A673 (cell line): ENCODE measurements around the gene TCF20. TPM values are rescaled to one million over a fixed set of nuclear protein-coding genes. Genes with fewer than 3 reads are reported as not detected.

Experiments
- BruUV-seq: library from RNA; stranded (reverse); fragments of 400-500 nt; replicated peaks from 2 replicates; lab custom pipeline; 2021; lab: Mats Ljungman, UMichigan
- CTCF ChIA-PET: fragments of 300-600 bp; sonication (Branson Sonifier 250); formaldehyde crosslinking; loops from one replicate; lab custom pipeline; 2022; ENCODE audit warnings: antibody characterized with exemption; lab: Charles Lee
- POLR2A ChIA-PET: fragments of 300-600 bp; sonication (Branson Sonifier 250); formaldehyde crosslinking; loops from one replicate; lab custom pipeline; 2022; ENCODE audit warnings: antibody characterized with exemption; ENCODE audit not compliant: low non-redundant PET; lab: Charles Lee
- DNase-seq: peaks from one replicate; pipeline ENCODE4 v3.0.0-alpha.2; 2015; ENCODE audit warnings: low spot score
- H3K27ac ChIP-seq: fragments of 200-600 bp; sonication (generic); 2 replicates; pipeline ENCODE4 v1.5.1; 2016; ENCODE audit warnings: mixed run types, low read depth, mild to moderate bottlenecking, mixed read lengths, antibody characterized with exemption, low read length; ENCODE audit not compliant: poor library complexity, severe bottlenecking
- H3K27me3 ChIP-seq: fragments of 200-600 bp; sonication (generic); replicated peaks from 2 replicates; pipeline ENCODE4 v1.6.1; 2017; ENCODE audit warnings: mixed run types, low read depth, mild to moderate bottlenecking, mixed read lengths, antibody characterized with exemption, low read length; ENCODE audit not compliant: insufficient read depth, poor library complexity
- H3K36me3 ChIP-seq: fragments of 200-600 bp; sonication (generic); 2 replicates; pipeline ENCODE4 v1.6.1; 2016; ENCODE audit warnings: mixed run types, mild to moderate bottlenecking, mixed read lengths, antibody characterized with exemption, low read length; ENCODE audit not compliant: insufficient read depth, poor library complexity, severe bottlenecking
- H3K4me1 ChIP-seq: fragments of 200-600 bp; sonication (generic); 2 replicates; pipeline ENCODE4 v1.6.1; 2017; ENCODE audit warnings: mixed run types, mild to moderate bottlenecking, mixed read lengths, antibody characterized with exemption, low read length; ENCODE audit not compliant: insufficient read depth, poor library complexity, severe bottlenecking
- H3K4me3 ChIP-seq: fragments of 200-600 bp; sonication (generic); 2 replicates; pipeline ENCODE4 v1.5.1; 2016; ENCODE audit warnings: low read depth, mixed run types, mild to moderate bottlenecking, mixed read lengths, low read length; ENCODE audit not compliant: poor library complexity, severe bottlenecking
- H3K9me3 ChIP-seq: fragments of 200-600 bp; sonication (generic); 2 replicates; pipeline ENCODE4 v1.6.1; 2016; ENCODE audit warnings: mixed run types, low read depth, mild to moderate bottlenecking, mixed read lengths, antibody characterized with exemption, low read length; ENCODE audit not compliant: poor library complexity, severe bottlenecking
- CTCF ChIP-seq: fragments of 300-800, 200-600 bp; sonication (generic); conservative IDR thresholded peaks from 2 replicates; pipeline ENCODE4 v1.5.1; 2017; ENCODE audit warnings: low read depth, mild to moderate bottlenecking, antibody characterized with exemption, low read length, moderate library complexity, mixed read lengths
- EZH2 ChIP-seq: fragments of 200-600 bp; sonication (generic); IDR thresholded peaks from 2 replicates; pipeline ENCODE4 v1.6.1; 2017; ENCODE audit warnings: borderline replicate concordance, low read depth, mild to moderate bottlenecking, mixed read lengths, antibody characterized with exemption, low read length; ENCODE audit not compliant: poor library complexity, severe bottlenecking
- intact Hi-C: fragments of 100-400 bp; cut with micrococcal nuclease; formaldehyde crosslinking; loops from one replicate; pipeline ENCODE4 v1.10.0; 2022; ENCODE audit not compliant: unreplicated experiment
- total RNA-seq: library from RNA; stranded (reverse); gene quantifications from 2 replicates; pipeline ENCODE4 v1.2.3, GENCODE V29; 2021

TCF20 gene
- total RNA-seq, 1 experiment from 2014 or later, result 69.3 TPM

GRCh38 chr22:42303396-42304323 lies 33.2 kb upstream of the TCF20 start:
- CTCF ChIA-PET, result interaction anchor here (0.6 kb wide), 1 partner anchor 263 kb away, joined by 3 read pairs; no protein-coding TSS in a partner anchor
- no peak for TF ChIP-seq CTCF

GRCh38 chr22:42301742-42302102 lies 31.3 kb upstream of the TCF20 start:
- H3K27me3 ChIP-seq, result no peaks in the 10 kb centered on the region
- no peak overlapping the region for H3K27ac ChIP-seq
- no peaks in the 10 kb centered on the region for H3K36me3 ChIP-seq
- TF ChIP-seq EZH2 (no peak), CTCF (no peak)
- no peak for DNase-seq
- no peaks in the 10 kb centered on the region for H3K9me3 ChIP-seq
- peaks cover 34% of the 10 kb centered on the region for H3K4me1 ChIP-seq
- POLR2A ChIA-PET, result no interaction called here
- intact Hi-C loops, result no loop called here
- H3K4me3 ChIP-seq, result no peak overlapping the region
- BruUV-seq, result no TSS peak
- CTCF ChIA-PET, result no interaction called here

More at GRCh38 chr22:42303396-42304323, 33.2 kb upstream of the TCF20 start:
- no peaks in the 10 kb centered on the region for H3K27me3 ChIP-seq
- H3K9me3 ChIP-seq, result no peaks in the 10 kb centered on the region
- intact Hi-C loops, result no loop called here
- no peak overlapping the region for H3K27ac ChIP-seq
- no peaks in the 10 kb centered on the region for H3K36me3 ChIP-seq
- no TSS peak for BruUV-seq
- POLR2A ChIA-PET, result interaction anchor here (0.5 kb wide), 1 partner anchor 55 kb away, joined by 3 read pairs; no protein-coding TSS in a partner anchor
- H3K4me1 ChIP-seq, result peaks cover 23% of the 10 kb centered on the region
- no peak for DNase-seq
- H3K4me3 ChIP-seq, result no peak overlapping the region

GRCh38 chr22:42301077-42301741 lies 30.8 kb upstream of the TCF20 start:
- Histone ChIP-seq H3K27me3 (no peaks in the 10 kb centered on the region), H3K4me1 (peaks cover 39% of the 10 kb centered on the region), H3K36me3 (no peaks in the 10 kb centered on the region), H3K4me3 (no peak overlapping the region), H3K27ac (no peak overlapping the region), H3K9me3 (no peaks in the 10 kb centered on the region)
- intact Hi-C loops, result no loop called here
- BruUV-seq, result no TSS peak
- no peak for TF ChIP-seq EZH2
- no peak for TF ChIP-seq CTCF
- ChIA-PET CTCF (no interaction called here), POLR2A (no interaction called here)
- no peak for DNase-seq
